Caco-2 (cell line): ENCODE measurements around the gene PLXNB2. TPM values are rescaled to one million over a fixed set of nuclear protein-coding genes. Genes with fewer than 3 reads are reported as not detected.

Experiments
- BruUV-seq: library from RNA; stranded (reverse); fragments of 400-500 nt; replicated peaks from 2 replicates; lab custom pipeline; 2021; lab: Mats Ljungman, UMichigan
- CTCF ChIA-PET: fragments of 300-600 bp; sonication (Branson Sonifier 250); formaldehyde crosslinking; loops from one replicate; lab custom pipeline; 2022; ENCODE audit warnings: antibody characterized with exemption; lab: Charles Lee
- POLR2A ChIA-PET: fragments of 300-600 bp; sonication (Branson Sonifier 250); formaldehyde crosslinking; loops from one replicate; lab custom pipeline; 2022; ENCODE audit warnings: antibody characterized with exemption; lab: Charles Lee
- DNase-seq, 2 experiments: peaks; one replicate each; pipeline versions ENCODE4 v3.0.0 to v3.0.0-alpha.2; 2020 to 2022
- H3K27me3 ChIP-seq: replicated peaks from 2 replicates; pipeline ENCODE4 v1.6.0; 2011; ENCODE audit warnings: low read length; ENCODE audit not compliant: control insufficient read depth, insufficient read depth
- H3K36me3 ChIP-seq: 2 replicates; pipeline ENCODE4 v1.5.1; 2011; ENCODE audit warnings: low read length; ENCODE audit not compliant: control insufficient read depth, insufficient read depth
- H3K4me1 ChIP-seq: fragments of 250-450 bp; sonication (Bioruptor Pico); 2 replicates; pipeline ENCODE4 v1.5.1; 2020; ENCODE audit warnings: mild to moderate bottlenecking
- H3K4me3 ChIP-seq: 2 replicates; pipeline ENCODE4 v1.5.1; 2011; ENCODE audit warnings: low read depth, mild to moderate bottlenecking, control low read depth, low read length
- H3K9me3 ChIP-seq: fragments of 250-450 bp; sonication (Bioruptor Pico); 2 replicates; pipeline ENCODE4 v1.5.1; 2020; ENCODE audit warnings: mild to moderate bottlenecking, moderate library complexity
- H3K27ac Mint-ChIP-seq: one replicate; pipeline ENCODE4 v1.8.0; 2022; ENCODE audit warnings: mixed read lengths; ENCODE audit not compliant: unreplicated experiment
- H3K27me3 Mint-ChIP-seq: one replicate; pipeline ENCODE4 v1.8.0; 2022; ENCODE audit warnings: mixed read lengths; ENCODE audit not compliant: insufficient read depth, unreplicated experiment
- H3K36me3 Mint-ChIP-seq: one replicate; pipeline ENCODE4 v1.8.0; 2022; ENCODE audit warnings: mild to moderate bottlenecking, mixed read lengths; ENCODE audit not compliant: insufficient read depth, unreplicated experiment
- H3K4me1 Mint-ChIP-seq: one replicate; pipeline ENCODE4 v1.8.0; 2022; ENCODE audit warnings: low read depth, mixed read lengths; ENCODE audit not compliant: unreplicated experiment
- H3K4me3 Mint-ChIP-seq: one replicate; pipeline ENCODE4 v1.8.0; 2022; ENCODE audit warnings: mild to moderate bottlenecking, moderate library complexity, mixed read lengths; ENCODE audit not compliant: unreplicated experiment
- H3K9me3 Mint-ChIP-seq: one replicate; pipeline ENCODE4 v1.8.0; 2022; ENCODE audit warnings: mixed read lengths; ENCODE audit not compliant: unreplicated experiment
- intact Hi-C: fragments of 100-400 bp; cut with micrococcal nuclease; formaldehyde crosslinking; loops from one replicate; pipeline ENCODE4 v1.10.0; 2022; ENCODE audit not compliant: unreplicated experiment
- total RNA-seq: library from RNA; stranded (reverse); gene quantifications from 2 replicates; pipeline ENCODE4 v1.2.3, GENCODE V29; 2022
- TF ChIP-seq, protein P1 (sequence below), 2 experiments: fragments of 200-600 bp in 1 of 2; IDR thresholded peaks; 1 replicate in 1 of 2; 2 replicates in 1 of 2; pipeline versions ENCODE4 v1.5.1 to v1.8.0; 2011 to 2022; ENCODE audit warnings: antibody characterized with exemption in 1 of 2, control low read depth in 1 of 2, inconsistent platforms in 1 of 2, low read depth in 1 of 2, low read length in 1 of 2, mild to moderate bottlenecking in 1 of 2, moderate library complexity in 1 of 2; ENCODE audit not compliant: insufficient read depth in 1 of 2, severe bottlenecking in 1 of 2, unreplicated experiment in 1 of 2

Gene PLXNB2
- total RNA-seq, 1 experiment from 2014 or later: 260 TPM

DNA sequence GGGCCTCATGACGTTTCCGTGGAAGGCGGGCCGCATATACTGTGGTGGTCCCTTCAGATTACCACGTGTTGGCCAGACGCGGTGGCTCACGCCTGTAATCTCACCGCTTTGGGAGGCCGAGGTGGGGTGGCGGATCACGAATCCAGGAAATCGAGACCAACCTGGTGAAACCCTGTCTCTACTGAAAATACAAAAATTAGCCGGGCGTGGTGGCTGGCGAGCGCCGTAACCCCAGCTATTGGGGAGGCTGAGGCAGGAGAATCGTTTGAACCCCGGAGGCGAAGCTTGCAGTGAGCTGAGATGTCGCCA, 20.2 kb upstream of the PLXNB2 start:
- BruUV-seq: no TSS peak
- no peak for DNase-seq
- H3K4me1 Mint-ChIP-seq: peaks cover 15% of the 10 kb centered on the region
- intact Hi-C loops: loop anchor here (5.0 kb wide), 1 partner anchor 55 kb away; the partner anchor contains the start of gene MAPK11
- Histone ChIP-seq H3K9me3 (no peaks in the 10 kb centered on the region), H3K4me3 (peak overlapping the region; percentile 95), H3K4me1 (no peaks in the 10 kb centered on the region; the same call in 1 of the 2 replicates), H3K27me3 (no peaks in the 10 kb centered on the region), H3K36me3 (no peaks in the 10 kb centered on the region)
- H3K27me3 Mint-ChIP-seq: no peaks in the 10 kb centered on the region
- no peaks in the 10 kb centered on the region for H3K9me3 Mint-ChIP-seq
- peak overlapping the region; percentile 84 for H3K27ac Mint-ChIP-seq
- TF ChIP-seq, protein P1, sequence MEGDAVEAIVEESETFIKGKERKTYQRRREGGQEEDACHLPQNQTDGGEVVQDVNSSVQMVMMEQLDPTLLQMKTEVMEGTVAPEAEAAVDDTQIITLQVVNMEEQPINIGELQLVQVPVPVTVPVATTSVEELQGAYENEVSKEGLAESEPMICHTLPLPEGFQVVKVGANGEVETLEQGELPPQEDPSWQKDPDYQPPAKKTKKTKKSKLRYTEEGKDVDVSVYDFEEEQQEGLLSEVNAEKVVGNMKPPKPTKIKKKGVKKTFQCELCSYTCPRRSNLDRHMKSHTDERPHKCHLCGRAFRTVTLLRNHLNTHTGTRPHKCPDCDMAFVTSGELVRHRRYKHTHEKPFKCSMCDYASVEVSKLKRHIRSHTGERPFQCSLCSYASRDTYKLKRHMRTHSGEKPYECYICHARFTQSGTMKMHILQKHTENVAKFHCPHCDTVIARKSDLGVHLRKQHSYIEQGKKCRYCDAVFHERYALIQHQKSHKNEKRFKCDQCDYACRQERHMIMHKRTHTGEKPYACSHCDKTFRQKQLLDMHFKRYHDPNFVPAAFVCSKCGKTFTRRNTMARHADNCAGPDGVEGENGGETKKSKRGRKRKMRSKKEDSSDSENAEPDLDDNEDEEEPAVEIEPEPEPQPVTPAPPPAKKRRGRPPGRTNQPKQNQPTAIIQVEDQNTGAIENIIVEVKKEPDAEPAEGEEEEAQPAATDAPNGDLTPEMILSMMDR (IDR thresholded peaks at IDR 0.05; ENCODE audit: insufficient read depth in 1 of 2, low read depth in 1 of 2, low read length in 1 of 2, severe bottlenecking in 1 of 2, unreplicated experiment in 1 of 2): no peak
- H3K4me3 Mint-ChIP-seq: peak overlapping the region; percentile 92
- no peaks in the 10 kb centered on the region for H3K36me3 Mint-ChIP-seq
- ChIA-PET POLR2A (interaction anchor here (1.0 to 2.6 kb wide), 3 partner anchors 24 to 76 kb away, joined by 4 to 13 read pairs (median 9); partner anchors contain the start of gene HDAC10), CTCF (interaction anchor here (1.1 to 2.0 kb wide), 4 partner anchors 14 to 30 kb away, joined by 3 to 8 read pairs (median 5); no protein-coding TSS in a partner anchor)

GRCh38 chr22:50326956-50327710, 19.7 kb upstream of the PLXNB2 start, which contains the start of gene DENND6B:
Gene DENND6B (minus strand): TSS chr22:50327012. CDS start chr22:50326988, 24 bp downstream.
- no peaks in the 10 kb centered on the region for H3K36me3 Mint-ChIP-seq
- TSS peak; percentile 70 for BruUV-seq
- peak within 1 kb of the TSS; percentile 84 for H3K27ac Mint-ChIP-seq
- Histone ChIP-seq H3K9me3 (no peaks in the 10 kb centered on the region), H3K4me3 (peak within 1 kb of the TSS; percentile 95), H3K27me3 (no peaks in the 10 kb centered on the region), H3K36me3 (no peaks in the 10 kb centered on the region), H3K4me1 (no peaks in the 10 kb centered on the region; the same call in 1 of the 2 replicates)
- ChIA-PET CTCF (interaction anchor here (1.0 to 1.8 kb wide), 5 partner anchors 21 to 53 kb away, joined by 3 to 8 read pairs (median 4); no protein-coding TSS in a partner anchor), POLR2A (interaction anchor here (1.0 to 2.6 kb wide), 3 partner anchors 23 to 76 kb away, joined by 4 to 13 read pairs (median 9); partner anchors contain the start of gene HDAC10)
- H3K9me3 Mint-ChIP-seq: no peaks in the 10 kb centered on the region
- DNase-seq: peak; percentile 61 to 86
- TF ChIP-seq, protein P1 (IDR thresholded peaks at IDR 0.05; ENCODE audit: insufficient read depth in 1 of 2, low read depth in 1 of 2, low read length in 1 of 2, severe bottlenecking in 1 of 2, unreplicated experiment in 1 of 2): peak; percentile 9 to 26
- H3K4me3 Mint-ChIP-seq: peak within 1 kb of the TSS; percentile 92
- no peaks in the 10 kb centered on the region for H3K27me3 Mint-ChIP-seq
- intact Hi-C loops: loop anchor here (5.0 kb wide), 1 partner anchor 55 kb away; the partner anchor contains the start of gene MAPK11
- H3K4me1 Mint-ChIP-seq: peaks cover 15% of the 10 kb centered on the region

DNA sequence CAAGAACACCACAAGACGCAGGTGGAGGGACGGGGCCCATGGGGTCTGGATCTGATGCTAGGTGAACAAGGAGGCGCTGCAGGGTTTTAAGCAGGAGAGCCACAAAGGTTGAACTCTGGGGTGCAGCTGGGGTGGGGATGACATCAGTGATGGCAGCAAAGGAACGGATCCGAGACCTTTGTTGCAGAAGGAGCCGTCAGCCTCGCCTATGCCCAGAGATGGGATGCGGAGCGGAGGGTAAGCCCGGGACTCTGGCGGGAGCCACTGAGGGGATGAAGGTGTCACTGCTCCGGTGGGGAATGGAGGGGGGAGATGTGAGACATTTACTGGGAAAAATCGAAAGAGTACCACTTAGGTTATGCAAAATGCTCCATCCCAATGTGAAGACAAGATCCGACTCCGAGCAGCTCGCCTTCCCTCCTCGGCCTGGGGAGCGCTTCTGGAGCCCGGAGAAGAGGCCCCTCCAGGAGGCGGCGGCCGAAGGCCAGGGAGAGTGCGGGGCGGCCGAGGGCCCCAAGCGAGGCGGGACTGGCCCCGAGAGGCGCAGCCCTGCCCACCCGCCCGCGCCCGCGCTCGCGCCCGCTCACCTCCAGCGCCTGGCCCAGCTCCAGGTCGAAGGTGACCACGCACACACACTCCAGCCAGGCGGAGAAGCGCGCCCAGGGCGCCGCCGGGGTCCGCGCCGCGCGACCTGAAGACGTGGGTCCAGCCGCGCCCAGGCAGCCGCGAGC, 18.9 kb upstream of the PLXNB2 start:
- H3K27me3 ChIP-seq: no peaks in the 10 kb centered on the region
- no TSS peak for BruUV-seq
- TF ChIP-seq, protein P1 (IDR thresholded peaks at IDR 0.05; ENCODE audit: insufficient read depth in 1 of 2, low read depth in 1 of 2, low read length in 1 of 2, severe bottlenecking in 1 of 2, unreplicated experiment in 1 of 2): no peak
- peak overlapping the region; percentile 92 for H3K4me3 Mint-ChIP-seq
- H3K9me3 Mint-ChIP-seq: no peaks in the 10 kb centered on the region
- no peaks in the 10 kb centered on the region for H3K36me3 Mint-ChIP-seq
- H3K4me1 ChIP-seq: no peaks in the 10 kb centered on the region; the same call in 1 of the 2 replicates
- H3K9me3 ChIP-seq: no peaks in the 10 kb centered on the region
- ChIA-PET CTCF (interaction anchor here (0.6 to 1.8 kb wide), 6 partner anchors 13 to 199 kb away, joined by 3 to 8 read pairs (median 5); partner anchors contain the start of gene SCO2), POLR2A (interaction anchor here (0.5 to 2.6 kb wide), 4 partner anchors 9 to 82 kb away, joined by 3 to 13 read pairs (median 6); partner anchors contain the start of gene HDAC10)
- H3K4me3 ChIP-seq: peak overlapping the region; percentile 95
- intact Hi-C loops: loop anchor here (5.0 kb wide), 1 partner anchor 54 kb away; the partner anchor contains the start of gene MAPK11
- peak overlapping the region; percentile 81 for H3K27ac Mint-ChIP-seq
- DNase-seq: no peak
- H3K4me1 Mint-ChIP-seq: peaks cover 14% of the 10 kb centered on the region
- H3K36me3 ChIP-seq: no peaks in the 10 kb centered on the region
- no peaks in the 10 kb centered on the region for H3K27me3 Mint-ChIP-seq
